GM23338 (cell line): ENCODE results near the gene MID1IP1. TPM values are rescaled to one million over a fixed set of nuclear protein-coding genes. Genes with fewer than 3 reads are reported as not detected.

Experiments
- ATAC-seq: fragments of 200-7000 bp; cut with Tn5 transposase; 3 replicates; pipeline ENCODE4 v1.9.1; 2020
- DNase-seq: peaks from one replicate; pipeline ENCODE4 v3.0.0-alpha.2; 2015; ENCODE audit warnings: low spot score
- H2AFZ ChIP-seq: fragments of 200-600 bp; sonication (generic); 2 replicates; pipeline ENCODE4 v1.8.0; 2016; ENCODE audit warnings: antibody characterized with exemption, mild to moderate bottlenecking, moderate library complexity
- H3F3A ChIP-seq: fragments of 200-600 bp; sonication (generic); replicated peaks from 2 replicates; pipeline ENCODE4 v1.8.0; 2017; ENCODE audit warnings: antibody characterized with exemption, mixed run types, low read depth
- H3K27ac ChIP-seq: fragments of 200-600 bp; sonication (generic); 2 replicates; pipeline ENCODE4 v1.6.1; 2016; ENCODE audit warnings: low read depth
- H3K27me3 ChIP-seq: fragments of 200-600 bp; sonication (generic); 2 replicates; pipeline ENCODE4 v1.8.0; 2016; ENCODE audit warnings: mild to moderate bottlenecking, mixed run types, moderate library complexity; ENCODE audit not compliant: insufficient read depth
- H3K36me3 ChIP-seq: fragments of 200-600 bp; sonication (generic); 2 replicates; pipeline ENCODE4 v1.8.0; 2016; ENCODE audit warnings: mild to moderate bottlenecking; ENCODE audit not compliant: insufficient read depth
- H3K4me1 ChIP-seq: fragments of 200-600 bp; sonication (generic); 2 replicates; pipeline ENCODE4 v1.8.0; 2016; ENCODE audit warnings: mild to moderate bottlenecking, moderate library complexity; ENCODE audit not compliant: insufficient read depth
- H3K4me2 ChIP-seq: fragments of 200-600 bp; sonication (generic); 2 replicates; pipeline ENCODE4 v1.7.1; 2017; ENCODE audit warnings: mixed run types
- H3K4me3 ChIP-seq: fragments of 200-600 bp; sonication (generic); 2 replicates; pipeline ENCODE4 v1.6.1; 2016; ENCODE audit warnings: mixed run types
- H3K79me2 ChIP-seq: fragments of 200-600 bp; sonication (generic); replicated peaks from 2 replicates; pipeline ENCODE4 v1.8.0; 2017; ENCODE audit warnings: mild to moderate bottlenecking; ENCODE audit not compliant: insufficient read depth
- H3K9me2 ChIP-seq: fragments of 200-600 bp; sonication (generic); 2 replicates; pipeline ENCODE4 v1.8.0; 2017; ENCODE audit not compliant: insufficient read depth
- H4K20me1 ChIP-seq: fragments of 200-600 bp; sonication (generic); replicated peaks from 2 replicates; pipeline ENCODE4 v1.8.0; 2017; ENCODE audit warnings: mild to moderate bottlenecking; ENCODE audit not compliant: insufficient read depth
- H3K27ac Mint-ChIP-seq: 2 replicates; pipeline ENCODE4 v1.8.0; 2020; ENCODE audit warnings: inconsistent platforms, mild to moderate bottlenecking, moderate library complexity, mixed read lengths
- H3K27me3 Mint-ChIP-seq: 3 replicates; pipeline ENCODE4 v1.8.0; 2022; ENCODE audit warnings: low read depth, mild to moderate bottlenecking, moderate library complexity, mixed read lengths, inconsistent platforms; ENCODE audit not compliant: insufficient read depth, poor library complexity
- H3K36me3 Mint-ChIP-seq: 3 replicates; pipeline ENCODE4 v1.8.0; 2021; ENCODE audit warnings: low read depth, mild to moderate bottlenecking, inconsistent platforms, moderate library complexity, mixed read lengths
- H3K4me1 Mint-ChIP-seq: 3 replicates; pipeline ENCODE4 v1.8.0; 2020; ENCODE audit warnings: mild to moderate bottlenecking, inconsistent platforms, mixed read lengths
- H3K4me3 Mint-ChIP-seq: 3 replicates; pipeline ENCODE4 v1.8.0; 2021; ENCODE audit warnings: moderate library complexity, mild to moderate bottlenecking, inconsistent platforms, mixed read lengths
- H3K9me3 Mint-ChIP-seq: 3 replicates; pipeline ENCODE4 v1.8.0; 2020; ENCODE audit warnings: moderate library complexity, mild to moderate bottlenecking, inconsistent platforms, mixed read lengths
- CTCF ChIP-seq, 2 experiments: fragments of 200-600 bp in 1 of 2; sonication (generic) in 1 of 2; conservative IDR thresholded peaks; 2 replicates each; pipeline versions ENCODE4 v1.5.1 to v1.6.1; 2016 to 2017; ENCODE audit warnings: antibody characterized with exemption in 2 of 2, low read depth in 2 of 2, mild to moderate bottlenecking in 2 of 2, moderate library complexity in 1 of 2
- ETS1 ChIP-seq: IDR thresholded peaks from 2 replicates; pipeline ENCODE4 v1.6.1; 2016; ENCODE audit warnings: antibody characterized with exemption
- EZH2 ChIP-seq: fragments of 200-600 bp; sonication (generic); IDR thresholded peaks from one replicate; pipeline ENCODE4 v1.8.0; 2017; ENCODE audit warnings: antibody characterized with exemption, mild to moderate bottlenecking, low read depth; ENCODE audit not compliant: unreplicated experiment
- POLR2AphosphoS5 ChIP-seq: IDR thresholded peaks from 2 replicates; pipeline ENCODE4 v1.6.1; 2016; ENCODE audit warnings: antibody characterized with exemption, low read depth
- STAT1 ChIP-seq: IDR thresholded peaks from one replicate; pipeline ENCODE4 v1.6.1; 2016; ENCODE audit warnings: antibody characterized with exemption; ENCODE audit not compliant: unreplicated experiment
- ZNF114 ChIP-seq: fragments of 250-450 bp; sonication (Bioruptor Pico); IDR thresholded peaks from 2 replicates; pipeline ENCODE4 v1.5.0; 2020; ENCODE audit warnings: mild to moderate bottlenecking, moderate library complexity
- ZNF462 ChIP-seq: fragments of 250-450 bp; sonication (Bioruptor Pico); IDR thresholded peaks from 2 replicates; pipeline ENCODE4 v1.5.0; 2020; ENCODE audit warnings: mild to moderate bottlenecking, moderate library complexity
- polyA plus RNA-seq: library from polyadenylated mRNA; unstranded; fragments of >200 nt; fragmentation: Nextera tagmentation; extraction: Ambion mirVana; gene quantifications from 2 replicates; pipeline ENCODE4 v1.2.1, GENCODE V29; 2016
- total RNA-seq: library from RNA; depleted of rRNA; stranded (reverse); fragments of >200 nt; shearing (Covaris generic); gene quantifications from 2 replicates; pipeline ENCODE4 v1.2.3, GENCODE V29; 2014

MID1IP1 gene
- total and polyA plus RNA-seq, 2 experiments from 2014 or later, result 26.1 to 161 TPM

- H3K4me1 ChIP-seq, result peaks cover 6% of the 10 kb centered on the region; the same call in 1 of the 2 replicates
- H3K27ac ChIP-seq, result no peak overlapping the region
- no peak overlapping the region for H3K4me3 ChIP-seq
- Mint-ChIP-seq H3K36me3 (no peaks in the 10 kb centered on the region; the same call in 2 of the 3 replicates), H3K9me3 (no peaks in the 10 kb centered on the region; the same call in 2 of the 3 replicates), H3K4me1 (0 out of 3 replicates have a peak, but pooled peaks cover 10% of the 10 kb centered on the region), H3K27ac (no peak overlapping the region), H3K27me3 (no peaks in the 10 kb centered on the region), H3K4me3 (no peak overlapping the region)
- DNase-seq, result no peak
- no peak overlapping the region for H2AFZ ChIP-seq
- no peaks in the 10 kb centered on the region for H3F3A ChIP-seq
- TF ChIP-seq ZNF114 (CRISPR knock-in tag) (no peak), EZH2 (no peak), ETS1 (no peak), STAT1 (no peak), POLR2AphosphoS5 (no peak)
- no peaks in the 10 kb centered on the region for H3K27me3 ChIP-seq
- ATAC-seq, result no peak
- H3K79me2 ChIP-seq, result no peaks in the 10 kb centered on the region
- no peaks in the 10 kb centered on the region for H3K36me3 ChIP-seq
- H3K9me2 ChIP-seq, result no peaks in the 10 kb centered on the region
- H4K20me1 ChIP-seq, result no peaks in the 10 kb centered on the region
- H3K4me2 ChIP-seq, result no peak overlapping the region
Measured at GRCh38 chrX:38820751-38821150, 19.5 kb downstream of the MID1IP1 start.

- H3K4me1 Mint-ChIP-seq, result 0 out of 3 replicates have a peak, but pooled peaks cover 5% of the 10 kb centered on the region
- H3K4me2 ChIP-seq, result no peak overlapping the region
- no peaks in the 10 kb centered on the region; the same call in 2 of the 3 replicates for H3K36me3 Mint-ChIP-seq
- H3K4me3 Mint-ChIP-seq, result no peak overlapping the region
- H3K9me2 ChIP-seq, result no peaks in the 10 kb centered on the region
- TF ChIP-seq EZH2, result no peak
- TF ChIP-seq ZNF462, result no peak
- no peak for TF ChIP-seq CTCF (conservative IDR thresholded peaks at IDR 0.05; ENCODE audit: low read depth in 2 of 2)
- H3K27ac ChIP-seq, result no peak overlapping the region
- no peaks in the 10 kb centered on the region for H3F3A ChIP-seq
- no peaks in the 10 kb centered on the region for H3K79me2 ChIP-seq
- H4K20me1 ChIP-seq, result no peaks in the 10 kb centered on the region
- H3K4me1 ChIP-seq, result no peaks in the 10 kb centered on the region
- ATAC-seq, result no peak
- no peaks in the 10 kb centered on the region for H3K27me3 ChIP-seq
- H3K4me3 ChIP-seq, result no peak overlapping the region
- no peaks in the 10 kb centered on the region for H3K27me3 Mint-ChIP-seq
- DNase-seq, result no peak
- H3K9me3 Mint-ChIP-seq, result no peaks in the 10 kb centered on the region; the same call in 2 of the 3 replicates
- no peak overlapping the region for H2AFZ ChIP-seq
- H3K27ac Mint-ChIP-seq, result no peak overlapping the region
- no peaks in the 10 kb centered on the region for H3K36me3 ChIP-seq
Measured at GRCh38 chrX:38824176-38824575, 22.9 kb downstream of the MID1IP1 start.
